PC-9 (cell line): ENCODE measurements around the gene CRACR2A. TPM values are rescaled to one million over a fixed set of nuclear protein-coding genes. Genes with fewer than 3 reads are reported as not detected.

ENCODE experiments used
- Bru-seq: library from RNA; stranded (reverse); fragments of 400-500 nt; gene quantifications from one replicate; lab custom pipeline; 2021; lab: Mats Ljungman, UMichigan
- BruChase-seq, 2 experiments: library from RNA; stranded (reverse); fragments of 400-500 nt; gene quantifications; one replicate each; lab custom pipeline; 2021; lab: Mats Ljungman, UMichigan
- BruUV-seq: library from RNA; stranded (reverse); fragments of 400-500 nt; replicated peaks from 2 replicates; lab custom pipeline; 2021; lab: Mats Ljungman, UMichigan
- CTCF ChIA-PET: fragments of 300-600 bp; sonication (Branson Sonifier 250); formaldehyde crosslinking; loops from one replicate; lab custom pipeline; 2022; ENCODE audit warnings: antibody characterized with exemption; lab: Charles Lee
- POLR2A ChIA-PET: fragments of 300-600 bp; sonication (Branson Sonifier 250); formaldehyde crosslinking; loops from one replicate; lab custom pipeline; 2022; ENCODE audit warnings: antibody characterized with exemption; ENCODE audit not compliant: unreplicated experiment; lab: Charles Lee
- DNase-seq, 2 experiments: peaks; one replicate each; pipeline versions ENCODE4 v3.0.0 to v3.0.0-alpha.2; 2015 to 2022; ENCODE audit warnings: mixed read lengths in 1 of 2
- H2AFZ ChIP-seq: fragments of 200-600 bp; sonication (generic); 2 replicates; pipeline ENCODE4 v1.8.1; 2017; ENCODE audit warnings: antibody characterized with exemption
- H3F3A ChIP-seq: fragments of 200-600 bp; sonication (generic); 2 replicates; pipeline ENCODE4 v1.8.1; 2017; ENCODE audit warnings: antibody characterized with exemption, mild to moderate bottlenecking, low read depth; ENCODE audit not compliant: insufficient read depth
- H3K27ac ChIP-seq: fragments of 200-600 bp; sonication (generic); 2 replicates; pipeline ENCODE4 v1.6.1; 2016; ENCODE audit warnings: mixed run types
- H3K27me3 ChIP-seq: fragments of 200-600 bp; sonication (generic); 2 replicates; pipeline ENCODE4 v1.6.1; 2016; ENCODE audit warnings: low read depth, mixed run types; ENCODE audit not compliant: insufficient read depth
- H3K36me3 ChIP-seq: fragments of 200-600 bp; sonication (generic); 2 replicates; pipeline ENCODE4 v1.6.1; 2016; ENCODE audit warnings: low read depth, mixed run types
- H3K4me1 ChIP-seq: fragments of 200-600 bp; sonication (generic); replicated peaks from 2 replicates; pipeline ENCODE4 v1.6.1; 2016; ENCODE audit warnings: mixed run types; ENCODE audit not compliant: insufficient read depth
- H3K4me2 ChIP-seq: fragments of 200-600 bp; sonication (generic); 2 replicates; pipeline ENCODE4 v1.6.1; 2017; ENCODE audit warnings: mixed run types
- H3K4me3 ChIP-seq: fragments of 200-600 bp; sonication (generic); 2 replicates; pipeline ENCODE4 v1.6.1; 2016; ENCODE audit warnings: mixed run types
- H3K79me2 ChIP-seq: fragments of 200-600 bp; sonication (generic); 2 replicates; pipeline ENCODE4 v1.6.1; 2017; ENCODE audit warnings: low read depth, mixed run types
- H3K9me2 ChIP-seq: fragments of 200-600 bp; sonication (generic); 2 replicates; pipeline ENCODE4 v1.8.1; 2017; ENCODE audit warnings: mild to moderate bottlenecking; ENCODE audit not compliant: insufficient read depth
- H3K9me3 ChIP-seq: fragments of 200-600 bp; sonication (generic); 2 replicates; pipeline ENCODE4 v1.8.1; 2016; ENCODE audit warnings: low read depth; ENCODE audit not compliant: insufficient read depth
- H4K20me1 ChIP-seq: fragments of 200-600 bp; sonication (generic); 2 replicates; pipeline ENCODE4 v1.8.1; 2017; ENCODE audit not compliant: insufficient read depth
- EZH2 ChIP-seq: fragments of 200-600 bp; sonication (generic); IDR thresholded peaks from 2 replicates; pipeline ENCODE4 v1.8.0; 2017; ENCODE audit warnings: antibody characterized with exemption, low read depth
- intact Hi-C: fragments of 100-400 bp; cut with micrococcal nuclease; formaldehyde crosslinking; loops from one replicate; pipeline ENCODE4 v1.10.0; 2022; ENCODE audit not compliant: unreplicated experiment
- long read RNA-seq: library from polyadenylated mRNA; stranded (forward); transcript quantifications from one replicate; pipeline ENCODE4 v2.0.0, GENCODE V29; 2022
- total RNA-seq: library from RNA; stranded (reverse); gene quantifications from 2 replicates; pipeline ENCODE4 v1.2.3, GENCODE V29; 2021
- TF ChIP-seq, protein P1 (sequence below): fragments of 200-600 bp; sonication (generic); conservative IDR thresholded peaks from 2 replicates; pipeline ENCODE4 v1.6.1; 2017; ENCODE audit warnings: mixed run types, antibody characterized with exemption, mild to moderate bottlenecking, moderate library complexity

CRACR2A gene, protein sequence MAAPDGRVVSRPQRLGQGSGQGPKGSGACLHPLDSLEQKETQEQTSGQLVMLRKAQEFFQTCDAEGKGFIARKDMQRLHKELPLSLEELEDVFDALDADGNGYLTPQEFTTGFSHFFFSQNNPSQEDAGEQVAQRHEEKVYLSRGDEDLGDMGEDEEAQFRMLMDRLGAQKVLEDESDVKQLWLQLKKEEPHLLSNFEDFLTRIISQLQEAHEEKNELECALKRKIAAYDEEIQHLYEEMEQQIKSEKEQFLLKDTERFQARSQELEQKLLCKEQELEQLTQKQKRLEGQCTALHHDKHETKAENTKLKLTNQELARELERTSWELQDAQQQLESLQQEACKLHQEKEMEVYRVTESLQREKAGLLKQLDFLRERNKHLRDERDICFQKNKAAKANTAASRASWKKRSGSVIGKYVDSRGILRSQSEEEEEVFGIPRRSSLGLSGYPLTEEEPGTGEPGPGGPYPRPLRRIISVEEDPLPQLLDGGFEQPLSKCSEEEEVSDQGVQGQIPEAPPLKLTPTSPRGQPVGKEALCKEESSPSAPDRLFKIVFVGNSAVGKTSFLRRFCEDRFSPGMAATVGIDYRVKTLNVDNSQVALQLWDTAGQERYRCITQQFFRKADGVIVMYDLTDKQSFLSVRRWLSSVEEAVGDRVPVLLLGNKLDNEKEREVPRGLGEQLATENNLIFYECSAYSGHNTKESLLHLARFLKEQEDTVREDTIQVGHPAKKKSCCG
- not detected in 2 replicates for total RNA-seq
- Bru-seq, nascent RNA: percentile 3 among the genes with signal in this experiment
- BruChase-seq, experiment 1, labeled RNA remaining after a 2-hour chase: percentile 1 among the genes with signal in this experiment
- percentile 4 among the genes with signal in this experiment for BruChase-seq, experiment 2, labeled RNA remaining after a 6-hour chase
- long read RNA-seq: 0 reads

DNA sequence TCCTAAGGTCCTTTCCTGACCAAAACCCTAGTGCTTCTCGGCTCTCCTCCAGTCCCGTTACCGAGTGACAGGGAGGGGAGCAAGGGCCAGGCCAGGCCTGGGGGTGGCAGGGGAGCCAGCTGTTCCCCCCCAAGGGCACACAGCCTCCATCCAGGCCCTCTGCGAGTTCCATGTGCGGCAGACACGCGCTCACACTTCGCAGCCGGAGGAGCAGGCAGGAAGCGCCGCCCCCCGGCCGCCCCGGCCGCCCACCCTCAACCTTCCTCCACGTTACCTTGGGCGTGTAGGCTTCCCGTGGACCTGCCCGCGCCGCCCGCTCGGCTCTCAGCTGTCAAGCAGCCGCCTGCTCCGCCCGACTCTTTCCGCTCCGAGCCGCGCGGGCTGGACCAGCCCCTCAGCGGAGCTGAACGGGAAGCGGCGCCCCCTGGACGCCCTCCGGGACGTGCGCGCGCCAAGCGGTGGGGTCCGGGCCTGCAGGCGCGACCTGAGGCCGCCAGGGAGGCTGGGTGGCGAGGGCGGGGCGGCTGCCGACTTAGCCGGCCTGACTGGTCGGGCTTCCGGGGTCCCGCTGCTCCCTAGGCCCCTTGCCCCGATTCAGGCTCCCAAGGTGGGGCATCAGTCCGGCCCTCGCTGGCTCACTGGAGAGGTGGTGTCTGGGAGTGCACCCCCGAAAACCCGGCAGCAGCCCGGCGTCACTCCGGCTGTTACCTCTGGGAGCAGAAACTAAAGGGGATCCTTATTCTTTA lies at the start of gene CRACR2A:
Gene CRACR2A (minus strand): TSS at position 369 of the 746 bp plus-strand sequence. CDS start 56,110 bp downstream, outside the sequence.
- DNase-seq: no peak
- Histone ChIP-seq H2AFZ (no peak within 1 kb of the TSS), H3F3A (no peaks in the 10 kb centered on the region), H4K20me1 (no peaks in the 10 kb centered on the region), H3K79me2 (no peaks in the 10 kb centered on the region), H3K9me2 (no peaks in the 10 kb centered on the region), H3K4me2 (no peak within 1 kb of the TSS), H3K9me3 (no peaks in the 10 kb centered on the region), H3K4me1 (no peaks in the 10 kb centered on the region), H3K27me3 (peaks cover 33% of the 10 kb centered on the region), H3K36me3 (no peaks in the 10 kb centered on the region), H3K4me3 (no peak within 1 kb of the TSS), H3K27ac (no peak within 1 kb of the TSS)
- intact Hi-C loops: no loop called here
- CTCF ChIA-PET: no interaction called here
- no peak for TF ChIP-seq EZH2
- TF ChIP-seq, protein P1, sequence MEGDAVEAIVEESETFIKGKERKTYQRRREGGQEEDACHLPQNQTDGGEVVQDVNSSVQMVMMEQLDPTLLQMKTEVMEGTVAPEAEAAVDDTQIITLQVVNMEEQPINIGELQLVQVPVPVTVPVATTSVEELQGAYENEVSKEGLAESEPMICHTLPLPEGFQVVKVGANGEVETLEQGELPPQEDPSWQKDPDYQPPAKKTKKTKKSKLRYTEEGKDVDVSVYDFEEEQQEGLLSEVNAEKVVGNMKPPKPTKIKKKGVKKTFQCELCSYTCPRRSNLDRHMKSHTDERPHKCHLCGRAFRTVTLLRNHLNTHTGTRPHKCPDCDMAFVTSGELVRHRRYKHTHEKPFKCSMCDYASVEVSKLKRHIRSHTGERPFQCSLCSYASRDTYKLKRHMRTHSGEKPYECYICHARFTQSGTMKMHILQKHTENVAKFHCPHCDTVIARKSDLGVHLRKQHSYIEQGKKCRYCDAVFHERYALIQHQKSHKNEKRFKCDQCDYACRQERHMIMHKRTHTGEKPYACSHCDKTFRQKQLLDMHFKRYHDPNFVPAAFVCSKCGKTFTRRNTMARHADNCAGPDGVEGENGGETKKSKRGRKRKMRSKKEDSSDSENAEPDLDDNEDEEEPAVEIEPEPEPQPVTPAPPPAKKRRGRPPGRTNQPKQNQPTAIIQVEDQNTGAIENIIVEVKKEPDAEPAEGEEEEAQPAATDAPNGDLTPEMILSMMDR: no peak
- BruUV-seq: no TSS peak
- POLR2A ChIA-PET: no interaction called here

DNA sequence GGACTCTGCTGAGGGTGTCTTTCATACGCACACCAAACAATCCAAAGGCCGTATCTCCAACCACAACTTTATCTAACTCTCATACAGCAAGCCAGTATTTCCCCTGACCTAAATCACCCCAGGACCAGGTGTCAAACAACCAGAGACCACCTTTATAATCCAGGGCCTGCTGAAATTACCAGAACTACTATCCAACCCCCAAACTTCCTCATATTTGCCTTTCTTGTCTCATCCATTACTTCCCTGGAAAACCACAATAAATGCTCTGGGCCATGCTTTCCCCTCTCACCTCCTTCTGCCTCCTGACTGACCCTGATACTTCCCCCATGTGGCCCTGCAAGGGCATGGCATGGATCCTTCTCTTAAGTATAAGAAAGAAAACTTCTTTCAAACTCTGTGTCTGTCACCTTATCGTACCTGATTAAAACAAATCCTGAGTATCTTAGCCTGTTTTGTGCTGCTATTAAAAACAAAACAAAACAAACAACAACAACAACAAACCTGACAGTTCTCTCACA lies 44.7 kb upstream of the CRACR2A start:
- Histone ChIP-seq H3K9me2 (no peaks in the 10 kb centered on the region), H3K4me3 (no peak overlapping the region), H3K27me3 (peaks cover 39% of the 10 kb centered on the region), H3K4me2 (no peak overlapping the region), H3K27ac (no peak overlapping the region), H3K4me1 (no peaks in the 10 kb centered on the region), H3K36me3 (no peaks in the 10 kb centered on the region), H3F3A (no peaks in the 10 kb centered on the region), H3K9me3 (no peaks in the 10 kb centered on the region), H3K79me2 (no peaks in the 10 kb centered on the region), H4K20me1 (no peaks in the 10 kb centered on the region), H2AFZ (no peak overlapping the region)
- DNase-seq: no peak
- BruUV-seq: no TSS peak
- intact Hi-C loops: no loop called here
- ChIA-PET CTCF (no interaction called here), POLR2A (no interaction called here)
- TF ChIP-seq, protein P1: no peak
- TF ChIP-seq EZH2: no peak
